Sigmoid colon (tissue), 4 donors: ENCODE data around the gene SAMD9.

Source experiments
- POLR2A ChIP-seq, 2 donors: fragments of 450-650 bp; IDR thresholded peaks; one replicate each; pipeline ENCODE4 v1.6.1; 2016; ENCODE audit warnings: antibody characterized with exemption in 2 of 2, mild to moderate bottlenecking in 2 of 2, moderate library complexity in 2 of 2
- POLR2AphosphoS5 ChIP-seq, 4 donors: sonication (generic); formaldehyde crosslinking; IDR thresholded peaks; one replicate each; pipeline ENCODE4 v1.6.1; 2017; ENCODE audit warnings: antibody characterized with exemption in 4 of 4
- TF ChIP-seq, protein P1 (sequence below), 4 experiments: fragments of 450-650 bp in 3 of 4; fragments of 200-600 bp in 1 of 4; IDR thresholded peaks; one replicate each; pipeline ENCODE4 v1.5.1; 2016 to 2019; ENCODE audit warnings: antibody characterized with exemption in 4 of 4, mild to moderate bottlenecking in 3 of 4, moderate library complexity in 2 of 4

DNA sequence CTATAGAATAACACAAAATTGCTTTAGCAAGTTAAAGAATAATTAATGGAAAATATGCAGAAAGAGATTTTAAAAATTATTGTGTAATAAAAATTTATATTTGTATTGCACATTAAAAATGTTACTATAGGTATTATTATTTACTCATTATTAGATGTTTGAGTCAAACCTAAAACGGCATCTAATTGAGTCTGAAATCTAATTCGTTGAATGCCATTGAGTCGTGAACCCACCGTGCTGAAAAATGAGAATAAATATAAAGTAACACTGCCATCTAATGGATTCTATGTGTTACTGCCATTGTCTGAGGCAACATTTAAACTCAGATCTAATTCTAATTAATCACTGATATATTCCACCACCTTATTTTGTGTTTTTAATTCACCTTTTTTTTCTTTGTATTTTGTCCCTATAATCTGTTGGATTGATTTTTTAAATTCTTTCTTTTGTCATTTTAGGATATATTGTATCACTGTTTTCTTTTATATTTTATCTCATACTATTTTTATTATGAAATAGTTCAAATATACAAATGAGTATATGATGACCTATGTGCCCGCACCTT lies 62.2 kb downstream of the SAMD9 start:
- TF ChIP-seq, protein P1, sequence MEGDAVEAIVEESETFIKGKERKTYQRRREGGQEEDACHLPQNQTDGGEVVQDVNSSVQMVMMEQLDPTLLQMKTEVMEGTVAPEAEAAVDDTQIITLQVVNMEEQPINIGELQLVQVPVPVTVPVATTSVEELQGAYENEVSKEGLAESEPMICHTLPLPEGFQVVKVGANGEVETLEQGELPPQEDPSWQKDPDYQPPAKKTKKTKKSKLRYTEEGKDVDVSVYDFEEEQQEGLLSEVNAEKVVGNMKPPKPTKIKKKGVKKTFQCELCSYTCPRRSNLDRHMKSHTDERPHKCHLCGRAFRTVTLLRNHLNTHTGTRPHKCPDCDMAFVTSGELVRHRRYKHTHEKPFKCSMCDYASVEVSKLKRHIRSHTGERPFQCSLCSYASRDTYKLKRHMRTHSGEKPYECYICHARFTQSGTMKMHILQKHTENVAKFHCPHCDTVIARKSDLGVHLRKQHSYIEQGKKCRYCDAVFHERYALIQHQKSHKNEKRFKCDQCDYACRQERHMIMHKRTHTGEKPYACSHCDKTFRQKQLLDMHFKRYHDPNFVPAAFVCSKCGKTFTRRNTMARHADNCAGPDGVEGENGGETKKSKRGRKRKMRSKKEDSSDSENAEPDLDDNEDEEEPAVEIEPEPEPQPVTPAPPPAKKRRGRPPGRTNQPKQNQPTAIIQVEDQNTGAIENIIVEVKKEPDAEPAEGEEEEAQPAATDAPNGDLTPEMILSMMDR (IDR thresholded peaks at IDR 0.05): peak; percentile 53 to 69 (median 59)
- TF ChIP-seq POLR2A (IDR thresholded peaks at IDR 0.05): no peak
- no peak for TF ChIP-seq POLR2AphosphoS5 (IDR thresholded peaks at IDR 0.05)
